Large intestine (tissue), 3 donors: ENCODE results near the gene P2RX6. TPM values are rescaled to one million over a fixed set of nuclear protein-coding genes. Genes with fewer than 3 reads are reported as not detected.

ENCODE experiments used
- DNase-seq, 2 donors: peaks; one replicate each; pipeline versions ENCODE4 v3.0.0 to v3.0.0-alpha.2; 2013
- H3K27ac ChIP-seq: one replicate; pipeline ENCODE4 v1.5.1; 2013; ENCODE audit warnings: low read length
- H3K27me3 ChIP-seq: 2 replicates; pipeline ENCODE4 v1.6.1; 2013; ENCODE audit warnings: low read length; ENCODE audit not compliant: control insufficient read depth, insufficient read depth
- H3K36me3 ChIP-seq: 2 replicates; pipeline ENCODE4 v1.6.1; 2013; ENCODE audit warnings: low read length; ENCODE audit not compliant: control insufficient read depth, insufficient read depth
- H3K4me1 ChIP-seq: one replicate; pipeline ENCODE4 v1.6.1; 2013; ENCODE audit warnings: low read length; ENCODE audit not compliant: control insufficient read depth, insufficient read depth
- H3K4me3 ChIP-seq: one replicate; pipeline ENCODE4 v1.5.1; 2013; ENCODE audit warnings: low read length
- H3K9me3 ChIP-seq: one replicate; pipeline ENCODE4 v1.6.1; 2013; ENCODE audit warnings: mild to moderate bottlenecking, low read depth, low read length, moderate library complexity; ENCODE audit not compliant: control insufficient read depth
- WGBS: methylation state at CpG from one replicate; pipeline ENCODE4 v1.1.5; 2013; ENCODE audit warnings: low lambda C conversion rate; ENCODE audit not compliant: insufficient coverage; 5-methylcytosine and 5-hydroxymethylcytosine counted together
- polyA plus RNA-seq: library from polyadenylated mRNA; unstranded; fragments of 120-200 nt; gene quantifications from one replicate; pipeline ENCODE4 v1.2.1, GENCODE V29; 2013

Gene P2RX6
- polyA plus RNA-seq, 1 donor = 1.4 TPM

DNA sequence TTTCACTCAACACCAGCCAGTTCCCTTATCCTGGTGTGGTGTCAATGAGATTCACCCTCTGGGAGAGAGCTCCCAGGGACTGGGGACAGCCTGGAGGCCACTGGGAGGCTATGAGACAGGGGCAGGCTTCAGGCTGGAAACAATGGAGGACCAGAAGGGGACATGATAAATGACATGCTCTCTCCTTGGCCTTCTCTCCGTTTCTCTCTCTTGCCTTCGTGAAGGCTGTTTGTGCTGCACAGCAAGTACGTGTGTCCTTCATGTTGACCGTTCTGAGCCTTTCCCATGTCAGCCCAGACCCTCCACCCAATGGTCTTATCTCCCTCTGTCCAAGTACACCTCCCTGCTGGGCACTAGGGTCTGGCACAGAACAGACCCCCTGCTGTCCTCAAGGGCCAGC, 34.4 kb upstream of the P2RX6 start:
- Histone ChIP-seq H3K27me3 (no peaks in the 10 kb centered on the region), H3K9me3 (peaks cover 3% of the 10 kb centered on the region), H3K4me1 (peaks cover 28% of the 10 kb centered on the region), H3K36me3 (peaks cover 12% of the 10 kb centered on the region), H3K27ac (no peak overlapping the region), H3K4me3 (no peak overlapping the region)
- WGBS = 80% methylated on average over 1 of the region's 4 CpGs
- DNase-seq = no peak

DNA sequence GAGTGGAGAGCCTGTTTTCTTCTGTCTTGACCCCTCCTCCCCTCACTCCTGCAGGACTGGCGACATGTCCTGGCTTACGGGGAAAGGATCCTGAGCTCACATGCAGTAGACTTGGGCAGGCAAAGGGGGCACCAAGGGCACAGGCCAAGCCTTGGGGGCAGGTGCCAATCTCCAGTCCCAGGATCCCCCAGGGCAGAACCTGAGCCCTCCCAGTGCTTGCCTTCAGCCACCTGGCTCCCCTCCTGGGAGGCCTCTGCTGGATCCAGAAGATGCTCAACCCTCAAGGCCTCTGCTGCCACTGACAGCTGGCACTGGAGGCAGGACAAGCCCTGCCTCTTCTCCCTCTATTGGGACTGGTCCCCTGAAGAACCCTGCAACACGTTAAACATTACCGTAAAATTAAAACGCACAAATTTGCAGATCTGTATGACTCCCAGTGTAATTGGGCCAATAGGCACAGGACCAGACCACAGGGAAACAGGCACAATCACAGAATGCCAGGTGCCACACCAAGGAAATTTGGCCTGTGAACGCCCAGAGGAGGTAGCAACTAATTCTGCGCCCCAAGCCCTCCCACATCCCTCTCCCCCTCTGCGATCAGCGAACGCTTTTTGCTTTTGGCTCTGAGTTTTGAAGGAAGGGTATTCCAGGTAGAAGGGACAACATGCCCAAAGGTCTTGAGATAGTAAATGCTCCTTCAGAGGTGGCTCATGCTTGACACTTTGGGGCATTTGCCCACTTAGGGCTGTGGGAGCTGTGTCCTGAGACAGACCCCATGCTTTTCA, 33.8 kb upstream of the P2RX6 start:
- no peak for DNase-seq
- H3K4me1 ChIP-seq = peaks cover 28% of the 10 kb centered on the region
- H3K9me3 ChIP-seq = peaks cover 3% of the 10 kb centered on the region
- WGBS = no CpG with 5 or more reads among the region's 10 CpGs
- H3K4me3 ChIP-seq = peak overlapping the region; percentile 96
- H3K36me3 ChIP-seq = peaks cover 17% of the 10 kb centered on the region
- no peaks in the 10 kb centered on the region for H3K27me3 ChIP-seq
- H3K27ac ChIP-seq = peak overlapping the region; percentile 91

DNA sequence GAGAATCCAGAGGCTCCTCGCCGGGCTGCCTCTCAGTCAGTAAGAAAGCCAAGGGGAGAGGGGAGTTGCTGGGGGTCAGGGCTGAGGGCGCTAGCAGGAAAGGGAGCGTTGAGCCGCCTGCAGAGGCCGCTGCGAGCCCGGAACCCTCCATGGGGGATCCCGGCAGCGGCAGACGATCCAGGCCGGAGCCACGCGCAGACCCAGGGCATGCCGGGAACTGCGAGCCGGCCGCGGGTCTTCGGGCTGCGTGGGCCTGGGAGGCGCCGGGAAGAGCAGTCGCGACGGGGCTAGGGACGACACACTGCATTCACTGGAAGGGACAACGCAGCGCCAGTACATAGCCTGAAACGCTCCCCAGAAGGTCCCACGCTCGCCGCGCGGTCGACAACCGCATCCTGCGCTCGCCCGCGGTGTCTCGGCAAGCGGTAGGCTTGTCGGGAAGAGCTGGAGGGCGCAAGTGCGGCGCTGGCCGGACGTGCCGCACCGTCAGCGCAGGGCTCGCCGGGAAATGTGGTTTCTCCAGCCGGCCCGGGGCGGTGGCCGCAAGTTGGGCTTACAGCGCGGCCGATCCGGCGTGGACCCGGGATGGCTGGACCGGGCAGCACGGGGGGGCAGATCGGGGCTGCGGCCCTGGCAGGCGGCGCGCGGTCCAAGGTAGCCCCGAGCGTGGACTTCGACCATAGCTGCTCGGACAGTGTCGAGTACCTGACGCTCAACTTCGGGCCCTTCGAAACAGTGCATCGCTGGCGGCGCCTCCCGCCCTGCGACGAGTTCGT, 33.0 kb upstream of the P2RX6 start, which contains the start of gene LZTR1:
Gene LZTR1, plus strand, starts transcription at position 511 of the 776 bp plus-strand sequence. Its CDS starts 75 bp downstream, at position 586.
- H3K9me3 ChIP-seq = peaks cover 3% of the 10 kb centered on the region
- peak; percentile 79 to 93 for DNase-seq
- no peaks in the 10 kb centered on the region for H3K27me3 ChIP-seq
- WGBS = no CpG with 5 or more reads among the region's 87 CpGs
- peak within 1 kb of the TSS; percentile 91 for H3K27ac ChIP-seq
- H3K36me3 ChIP-seq = peaks cover 21% of the 10 kb centered on the region
- H3K4me3 ChIP-seq = peak within 1 kb of the TSS; percentile 96
- peaks cover 28% of the 10 kb centered on the region for H3K4me1 ChIP-seq

DNA sequence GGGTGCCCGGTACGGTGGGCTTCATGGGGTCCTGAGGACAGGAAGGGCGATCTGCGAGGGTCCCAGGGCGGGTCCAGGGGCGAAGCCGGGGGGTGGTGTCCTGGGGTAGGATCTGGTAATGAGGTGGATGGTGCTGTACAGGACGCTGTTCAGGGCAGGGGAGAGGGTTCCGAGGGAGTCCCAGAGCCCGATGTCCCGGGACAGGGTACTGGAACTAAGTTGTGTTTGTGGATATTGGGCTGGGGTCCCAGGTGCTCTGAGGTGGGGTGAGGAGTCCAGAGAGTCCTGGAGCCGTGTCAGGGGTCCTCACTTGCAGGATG, 32.4 kb upstream of the P2RX6 start:
- Histone ChIP-seq H3K27ac (peak overlapping the region; percentile 91), H3K9me3 (peaks cover 3% of the 10 kb centered on the region), H3K4me1 (peaks cover 28% of the 10 kb centered on the region), H3K36me3 (peaks cover 25% of the 10 kb centered on the region), H3K27me3 (no peaks in the 10 kb centered on the region), H3K4me3 (peak overlapping the region; percentile 96)
- no peak for DNase-seq
- WGBS = no CpG with 5 or more reads among the region's 12 CpGs

DNA sequence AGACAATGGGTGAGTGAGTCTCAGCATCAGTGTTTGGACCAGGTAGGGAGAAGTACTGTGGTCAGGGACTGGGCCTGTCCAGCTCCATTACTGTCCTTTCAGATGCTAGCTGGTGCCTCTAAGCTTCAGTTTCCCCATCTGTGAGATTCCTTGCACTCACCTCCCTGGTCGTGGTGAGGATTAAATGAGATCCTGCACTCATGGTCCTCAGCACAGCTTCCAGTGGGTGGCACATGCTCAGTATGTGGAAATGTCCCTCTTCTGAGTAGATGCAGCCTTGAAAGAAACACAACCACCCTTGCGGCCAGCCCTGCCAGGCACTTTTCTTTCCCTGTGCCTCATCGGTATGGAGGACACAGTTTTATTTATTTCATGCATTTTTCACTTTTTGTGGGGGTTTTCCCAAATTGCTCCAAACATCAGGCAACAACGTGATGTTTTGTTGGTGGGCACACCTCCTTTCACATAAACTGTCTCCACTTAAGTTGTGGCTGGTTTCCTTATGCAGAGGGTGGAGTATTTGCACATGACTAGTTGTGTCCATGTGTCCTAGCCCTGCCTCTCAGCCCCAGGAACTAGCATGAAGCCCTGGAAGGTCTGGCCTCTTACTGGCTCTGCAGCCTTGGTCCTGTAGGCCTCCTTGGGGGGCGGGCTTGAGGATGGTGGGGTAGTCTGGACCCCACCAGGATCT, 31.7 kb upstream of the P2RX6 start:
- peaks cover 3% of the 10 kb centered on the region for H3K9me3 ChIP-seq
- DNase-seq = no peak

DNA sequence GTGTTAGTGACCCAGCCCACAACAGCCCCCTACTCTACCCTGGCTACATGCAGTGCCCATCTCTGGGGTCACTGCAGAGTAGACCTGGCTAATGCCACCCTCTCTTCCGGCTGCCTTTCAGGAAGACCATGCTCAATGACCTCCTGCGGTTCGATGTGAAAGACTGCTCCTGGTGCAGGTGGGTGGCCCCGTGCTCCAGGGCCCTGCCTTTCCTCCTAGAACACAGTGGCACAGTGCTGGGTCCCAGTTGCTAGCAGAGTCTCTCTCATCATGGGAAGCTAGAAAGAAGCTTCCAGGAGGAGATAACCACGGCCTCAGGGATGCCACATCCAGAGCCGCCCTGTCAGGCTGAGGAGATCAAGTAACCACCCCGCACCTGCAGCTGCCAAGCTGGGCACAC, 29.2 kb upstream of the P2RX6 start:
- Histone ChIP-seq H3K36me3 (peaks cover 45% of the 10 kb centered on the region), H3K27me3 (no peaks in the 10 kb centered on the region), H3K4me3 (no peak overlapping the region), H3K4me1 (peaks cover 15% of the 10 kb centered on the region), H3K9me3 (no peaks in the 10 kb centered on the region), H3K27ac (no peak overlapping the region)
- WGBS = no CpG with 5 or more reads among the region's 7 CpGs
- DNase-seq = no peak

More for the DNA sequence above, 31.7 kb upstream of the P2RX6 start:
- peaks cover 28% of the 10 kb centered on the region for H3K4me1 ChIP-seq
- no peaks in the 10 kb centered on the region for H3K27me3 ChIP-seq
- H3K36me3 ChIP-seq = peaks cover 31% of the 10 kb centered on the region
- H3K4me3 ChIP-seq = peak overlapping the region; percentile 96
- no CpG with 5 or more reads among the region's 5 CpGs for WGBS
- H3K27ac ChIP-seq = no peak overlapping the region

DNA sequence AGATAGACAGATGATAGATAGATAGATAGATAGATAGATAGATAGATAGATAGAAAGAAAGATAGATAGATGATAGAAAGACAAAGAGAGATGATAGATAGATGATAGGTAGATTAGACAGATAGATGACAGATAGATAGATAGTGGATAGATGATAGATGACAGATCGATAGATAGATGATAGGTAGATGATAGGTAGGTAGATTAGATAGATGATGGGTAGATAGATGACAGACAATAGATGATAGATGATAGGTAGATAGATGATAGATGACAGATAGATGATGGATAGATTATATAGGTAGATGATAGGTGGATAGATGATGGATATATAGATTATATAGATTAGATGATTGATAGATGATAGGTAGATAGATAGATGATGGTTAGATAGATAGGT, 28.6 kb upstream of the P2RX6 start:
- 100% methylated on average over 1 of the region's 1 CpG for WGBS
- no peak for DNase-seq
- peaks cover 50% of the 10 kb centered on the region for H3K36me3 ChIP-seq

DNA sequence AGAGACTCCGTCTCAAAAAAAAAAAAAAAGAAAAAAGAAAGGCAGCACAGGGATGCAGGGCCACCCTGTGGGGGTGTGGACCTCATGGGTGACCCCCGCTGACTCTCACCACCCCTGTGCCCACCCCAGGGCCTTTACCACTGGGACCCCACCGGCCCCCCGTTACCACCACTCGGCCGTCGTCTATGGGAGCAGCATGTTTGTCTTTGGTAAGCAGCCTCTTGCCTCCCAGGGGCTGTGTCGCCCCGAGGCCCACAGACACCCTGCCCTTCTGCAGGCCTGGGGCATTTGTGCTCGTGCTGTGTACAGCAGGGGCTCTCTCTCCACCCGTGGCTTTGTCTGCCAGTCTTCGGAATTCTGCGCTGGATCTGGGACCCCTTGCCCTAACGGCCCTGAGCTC, 27.6 kb upstream of the P2RX6 start:
- Histone ChIP-seq H3K27me3 (no peaks in the 10 kb centered on the region), H3K4me3 (no peak overlapping the region), H3K27ac (no peak overlapping the region), H3K4me1 (peaks cover 5% of the 10 kb centered on the region), H3K36me3 (peaks cover 60% of the 10 kb centered on the region), H3K9me3 (no peaks in the 10 kb centered on the region)
- no CpG with 5 or more reads among the region's 14 CpGs for WGBS
- no peak for DNase-seq

More for the DNA sequence above, 28.6 kb upstream of the P2RX6 start:
- no peaks in the 10 kb centered on the region for H3K9me3 ChIP-seq
- no peak overlapping the region for H3K27ac ChIP-seq
- H3K4me1 ChIP-seq = peaks cover 9% of the 10 kb centered on the region
- H3K27me3 ChIP-seq = no peaks in the 10 kb centered on the region
- no peak overlapping the region for H3K4me3 ChIP-seq

DNA sequence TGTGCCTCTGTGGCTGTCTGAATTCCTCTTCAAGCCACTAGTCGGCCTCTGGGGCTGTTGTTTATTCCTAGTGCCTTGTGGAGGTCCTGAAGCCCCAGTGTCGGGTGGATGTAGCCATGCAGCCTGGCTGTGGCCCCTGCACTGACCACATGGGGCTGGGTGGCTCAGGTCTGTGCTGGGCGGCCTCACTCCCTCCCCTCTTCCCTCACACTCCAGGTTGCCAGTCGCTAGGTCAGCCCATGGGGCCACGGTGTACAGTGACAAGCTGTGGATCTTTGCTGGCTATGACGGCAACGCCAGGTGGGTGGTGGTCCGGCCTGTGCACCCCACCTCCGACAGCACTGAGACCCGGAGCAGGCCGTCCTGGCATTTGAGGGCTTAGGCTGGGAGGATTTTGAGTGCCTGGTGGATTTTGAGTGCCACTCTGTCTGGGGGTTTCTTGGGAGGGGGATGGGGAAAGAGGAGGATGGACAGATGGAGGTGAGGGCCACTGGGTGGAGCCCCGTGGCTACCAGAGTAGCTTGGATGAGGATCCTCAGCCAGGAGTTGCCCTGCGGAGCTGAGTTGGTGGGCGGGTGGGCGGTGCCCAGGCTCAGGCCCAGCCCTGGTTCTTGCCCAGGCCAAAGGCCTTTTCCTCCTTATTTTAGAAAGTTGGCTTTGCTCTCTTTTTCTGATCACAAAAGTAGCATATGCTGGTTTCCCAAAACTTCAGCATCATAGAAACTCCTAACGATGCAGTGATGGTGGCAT, 26.2 kb upstream of the P2RX6 start:
- Histone ChIP-seq H3K4me3 (no peak overlapping the region), H3K9me3 (no peaks in the 10 kb centered on the region), H3K36me3 (peaks cover 68% of the 10 kb centered on the region), H3K27ac (no peak overlapping the region), H3K4me1 (no peaks in the 10 kb centered on the region), H3K27me3 (no peaks in the 10 kb centered on the region)
- no peak for DNase-seq
- WGBS = no CpG with 5 or more reads among the region's 16 CpGs
